Nephron progenitor cell (in vitro differentiated cells): Measurements from ENCODE around the gene CEP128.

ENCODE experiments used
- DNase-seq: peaks from one replicate; pipeline ENCODE4 v3.0.0; 2021
- H3K27ac Mint-ChIP-seq: 2 replicates; pipeline ENCODE4 v1.8.0; 2021; ENCODE audit warnings: mild to moderate bottlenecking, moderate library complexity, mixed read lengths
- H3K27me3 Mint-ChIP-seq: 2 replicates; pipeline ENCODE4 v1.8.0; 2021; ENCODE audit warnings: mild to moderate bottlenecking, low read depth, mixed read lengths; ENCODE audit not compliant: poor library complexity
- H3K36me3 Mint-ChIP-seq: 2 replicates; pipeline ENCODE4 v1.8.0; 2021; ENCODE audit warnings: low read depth, mixed read lengths
- H3K4me1 Mint-ChIP-seq: 2 replicates; pipeline ENCODE4 v1.8.0; 2021; ENCODE audit warnings: mixed read lengths
- H3K4me3 Mint-ChIP-seq: 2 replicates; pipeline ENCODE4 v1.8.0; 2021; ENCODE audit warnings: mild to moderate bottlenecking, moderate library complexity, mixed read lengths
- H3K9me3 Mint-ChIP-seq: 2 replicates; pipeline ENCODE4 v1.8.0; 2021; ENCODE audit warnings: mild to moderate bottlenecking, moderate library complexity, mixed read lengths
- CTCF ChIP-seq: fragments of 200-600 bp; sonication (generic); IDR thresholded peaks from 2 replicates; pipeline ENCODE4 v1.5.0; 2021; ENCODE audit warnings: antibody characterized with exemption

The CEP128 gene

DNA sequence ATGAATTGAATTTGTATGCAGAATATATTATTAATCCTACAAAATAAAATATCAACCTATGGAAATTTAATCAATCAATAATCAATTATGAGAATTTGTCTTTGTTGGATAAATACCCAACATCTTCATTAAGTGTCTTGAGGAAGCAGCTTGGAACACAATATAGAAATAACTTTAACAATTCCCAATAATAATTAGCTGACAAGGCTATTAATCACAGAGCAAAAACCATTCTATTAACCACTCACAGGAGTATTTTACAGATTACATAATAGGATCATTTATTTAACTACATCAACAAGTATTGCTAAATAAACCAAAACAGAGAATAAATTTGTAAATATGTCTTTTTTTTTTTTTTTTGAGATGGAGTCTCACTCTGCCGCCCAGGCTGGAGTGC, 190.3 kb downstream of the CEP128 start:
- TF ChIP-seq CTCF = no peak
- H3K9me3 Mint-ChIP-seq = no peaks in the 10 kb centered on the region
- no peaks in the 10 kb centered on the region for H3K27me3 Mint-ChIP-seq
- no peaks in the 10 kb centered on the region for H3K4me1 Mint-ChIP-seq
- no peak for DNase-seq
- H3K4me3 Mint-ChIP-seq = no peak overlapping the region
- H3K27ac Mint-ChIP-seq = no peak overlapping the region
- peaks cover 12% of the 10 kb centered on the region for H3K36me3 Mint-ChIP-seq

- Mint-ChIP-seq H3K9me3 (no peaks in the 10 kb centered on the region), H3K36me3 (no peaks in the 10 kb centered on the region), H3K4me3 (no peak overlapping the region), H3K27ac (no peak overlapping the region), H3K27me3 (no peaks in the 10 kb centered on the region), H3K4me1 (no peaks in the 10 kb centered on the region)
- no peak for DNase-seq
- no peak for TF ChIP-seq CTCF
Observed at GRCh38 chr14:80726211-80726610, 215.3 kb downstream of the CEP128 start.

GRCh38 chr14:80718940-80719339, 222.6 kb downstream of the CEP128 start:
- Mint-ChIP-seq H3K36me3 (no peaks in the 10 kb centered on the region), H3K27ac (no peak overlapping the region), H3K4me1 (no peaks in the 10 kb centered on the region), H3K27me3 (no peaks in the 10 kb centered on the region), H3K9me3 (no peaks in the 10 kb centered on the region), H3K4me3 (no peak overlapping the region)
- TF ChIP-seq CTCF = no peak
- DNase-seq = no peak

GRCh38 chr14:80714474-80714873, 227.1 kb downstream of the CEP128 start:
- no peak for TF ChIP-seq CTCF
- H3K36me3 Mint-ChIP-seq = no peaks in the 10 kb centered on the region

GRCh38 chr14:80713076-80713850, 228.3 kb downstream of the CEP128 start:
- no peak for DNase-seq
- no peak for TF ChIP-seq CTCF
- Mint-ChIP-seq H3K4me3 (no peak overlapping the region), H3K9me3 (no peaks in the 10 kb centered on the region), H3K27ac (no peak overlapping the region), H3K27me3 (no peaks in the 10 kb centered on the region), H3K36me3 (no peaks in the 10 kb centered on the region), H3K4me1 (no peaks in the 10 kb centered on the region)

More at GRCh38 chr14:80714474-80714873, 227.1 kb downstream of the CEP128 start:
- Mint-ChIP-seq H3K27ac (no peak overlapping the region), H3K4me3 (no peak overlapping the region), H3K9me3 (no peaks in the 10 kb centered on the region), H3K4me1 (no peaks in the 10 kb centered on the region), H3K27me3 (no peaks in the 10 kb centered on the region)
- no peak for DNase-seq
